H9 (cell line): ENCODE results near the gene DPH6. TPM values are rescaled to one million over a fixed set of nuclear protein-coding genes. Genes with fewer than 3 reads are reported as not detected.
A peak's percentile ranks its signal among the peaks of the same experiment; 100 is the strongest.

ENCODE experiments used
- DNase-seq: peaks from one replicate; pipeline ENCODE4 v3.0.0-alpha.2; 2017
- H2AFZ ChIP-seq: one replicate; pipeline ENCODE4 v1.6.1; 2013; ENCODE audit warnings: mild to moderate bottlenecking, low read length, control low read depth, moderate library complexity
- H2AK5ac ChIP-seq: 2 replicates; pipeline ENCODE4 v1.6.1; 2013; ENCODE audit warnings: low read length, control low read depth, mixed read lengths; ENCODE audit not compliant: insufficient read length
- H2BK120ac ChIP-seq: one replicate; pipeline ENCODE4 v1.6.1; 2013; ENCODE audit warnings: low read depth, mild to moderate bottlenecking, low read length, control low read depth, inconsistent platforms; ENCODE audit not compliant: poor library complexity, severe bottlenecking
- H2BK12ac ChIP-seq: 2 replicates; pipeline ENCODE4 v1.6.1; 2013; ENCODE audit warnings: low read length, control low read depth, mixed read lengths, low read depth; ENCODE audit not compliant: insufficient read length
- H2BK15ac ChIP-seq: 2 replicates; pipeline ENCODE4 v1.6.1; 2013; ENCODE audit warnings: low read depth, low read length, control low read depth
- H2BK20ac ChIP-seq: one replicate; pipeline ENCODE4 v1.6.1; 2013; ENCODE audit warnings: low read depth, mild to moderate bottlenecking, low read length, control low read depth, inconsistent platforms; ENCODE audit not compliant: poor library complexity, severe bottlenecking
- H2BK5ac ChIP-seq: 2 replicates; pipeline ENCODE4 v1.6.1; 2013; ENCODE audit warnings: low read length, control low read depth, mixed read lengths; ENCODE audit not compliant: insufficient read length
- H3K14ac ChIP-seq: 2 replicates; pipeline ENCODE4 v1.6.1; 2013; ENCODE audit warnings: low read length, control low read depth; ENCODE audit not compliant: insufficient read depth
- H3K18ac ChIP-seq: 2 replicates; pipeline ENCODE4 v1.6.1; 2013; ENCODE audit warnings: low read depth, mild to moderate bottlenecking, mixed read lengths, low read length, control low read depth; ENCODE audit not compliant: insufficient read length
- H3K23ac ChIP-seq: 2 replicates; pipeline ENCODE4 v1.6.1; 2013; ENCODE audit warnings: low read length, control low read depth, mixed read lengths, low read depth; ENCODE audit not compliant: insufficient read length
- H3K23me2 ChIP-seq: 2 replicates; pipeline ENCODE4 v1.6.1; 2013; ENCODE audit warnings: low read depth, mild to moderate bottlenecking, mixed read lengths, low read length, control low read depth; ENCODE audit not compliant: insufficient read length, poor library complexity, severe bottlenecking
- H3K27ac ChIP-seq: 2 replicates; pipeline ENCODE4 v1.5.1; 2013; ENCODE audit warnings: low read length, control low read depth, mixed read lengths, low read depth; ENCODE audit not compliant: insufficient read length
- H3K27me3 ChIP-seq: 2 replicates; pipeline ENCODE4 v1.6.1; 2013; ENCODE audit warnings: low read length, control low read depth, inconsistent platforms; ENCODE audit not compliant: insufficient read depth
- H3K4ac ChIP-seq: 2 replicates; pipeline ENCODE4 v1.6.1; 2013; ENCODE audit warnings: low read depth, mild to moderate bottlenecking, control low read depth, inconsistent platforms, low read length, moderate library complexity
- H3K4me1 ChIP-seq: 2 replicates; pipeline ENCODE4 v1.6.1; 2013; ENCODE audit warnings: low read length, control low read depth, inconsistent platforms; ENCODE audit not compliant: insufficient read depth
- H3K4me2 ChIP-seq: 2 replicates; pipeline ENCODE4 v1.6.1; 2013; ENCODE audit warnings: low read length, control low read depth, mixed read lengths; ENCODE audit not compliant: insufficient read length, insufficient read depth
- H3K56ac ChIP-seq: 2 replicates; pipeline ENCODE4 v1.6.1; 2013; ENCODE audit warnings: low read depth, mild to moderate bottlenecking, mixed read lengths, low read length, control low read depth; ENCODE audit not compliant: insufficient read length
- H3K79me1 ChIP-seq: 2 replicates; pipeline ENCODE4 v1.6.1; 2013; ENCODE audit warnings: low read depth, mild to moderate bottlenecking, moderate library complexity, low read length, control low read depth, inconsistent platforms; ENCODE audit not compliant: insufficient read depth, poor library complexity, severe bottlenecking
- H3K79me2 ChIP-seq: 2 replicates; pipeline ENCODE4 v1.6.1; 2013; ENCODE audit warnings: low read length, control low read depth, inconsistent platforms; ENCODE audit not compliant: insufficient read depth
- H3K9ac ChIP-seq: 2 replicates; pipeline ENCODE4 v1.6.1; 2013; ENCODE audit warnings: low read length, control low read depth, mixed read lengths; ENCODE audit not compliant: insufficient read length; ENCODE audit errors: extremely low read depth
- H3K9me3 ChIP-seq: one replicate; pipeline ENCODE4 v1.6.1; 2013; ENCODE audit warnings: low read depth, low read length, inconsistent platforms; ENCODE audit not compliant: control insufficient read depth
- H3T11ph ChIP-seq: one replicate; pipeline ENCODE4 v1.6.1; 2013; ENCODE audit warnings: mild to moderate bottlenecking, low read length, control low read depth, inconsistent platforms
- H4K20me1 ChIP-seq: one replicate; pipeline ENCODE4 v1.6.1; 2013; ENCODE audit not compliant: control insufficient read depth, insufficient read length, insufficient read depth
- H4K5ac ChIP-seq: 2 replicates; pipeline ENCODE4 v1.6.1; 2013; ENCODE audit warnings: low read depth, mild to moderate bottlenecking, mixed read lengths, low read length, control low read depth; ENCODE audit not compliant: insufficient read length
- H4K8ac ChIP-seq: replicated peaks from 2 replicates; pipeline ENCODE4 v1.6.1; 2013; ENCODE audit warnings: low read length, control low read depth, mixed read lengths, low read depth; ENCODE audit not compliant: insufficient read length
- H4K91ac ChIP-seq: 2 replicates; pipeline ENCODE4 v1.6.1; 2013; ENCODE audit warnings: low read depth, mild to moderate bottlenecking, moderate library complexity, mixed read lengths, low read length, control low read depth; ENCODE audit not compliant: insufficient read length
- H3K27ac Mint-ChIP-seq, 3 experiments: 2 replicates in 2 of 3; 3 replicates in 1 of 3; pipeline ENCODE4 v1.8.0; 2020 to 2021; ENCODE audit warnings: mixed read lengths in 3 of 3, mild to moderate bottlenecking in 1 of 3, moderate library complexity in 1 of 3
- H3K27me3 Mint-ChIP-seq: 2 replicates; pipeline ENCODE4 v1.8.0; 2021; ENCODE audit warnings: low read depth, mild to moderate bottlenecking, moderate library complexity, mixed read lengths
- H3K36me3 Mint-ChIP-seq, 3 experiments: 2 replicates in 2 of 3; 3 replicates in 1 of 3; pipeline ENCODE4 v1.8.0; 2020 to 2021; ENCODE audit warnings: low read depth in 3 of 3, mixed read lengths in 3 of 3; ENCODE audit not compliant: insufficient read depth in 1 of 3
- H3K4me1 Mint-ChIP-seq, 2 experiments: 2 replicates each; pipeline ENCODE4 v1.8.0; 2020; ENCODE audit warnings: mixed read lengths in 2 of 2
- H3K4me3 Mint-ChIP-seq, 2 experiments: 2 replicates in 1 of 2; 3 replicates in 1 of 2; pipeline ENCODE4 v1.8.0; 2020 to 2021; ENCODE audit warnings: mild to moderate bottlenecking in 2 of 2, mixed read lengths in 2 of 2, moderate library complexity in 1 of 2
- H3K9me3 Mint-ChIP-seq, 2 experiments: 2 replicates in 1 of 2; 3 replicates in 1 of 2; pipeline ENCODE4 v1.8.0; 2020; ENCODE audit warnings: mild to moderate bottlenecking in 2 of 2, mixed read lengths in 2 of 2, moderate library complexity in 1 of 2
- CTCF ChIP-seq: fragments of 200-600 bp; sonication (generic); conservative IDR thresholded peaks from 3 replicates; pipeline ENCODE4 v1.8.0; 2021; ENCODE audit warnings: antibody characterized with exemption, mild to moderate bottlenecking
- WGBS: extraction: QIAGEN DNeasy Blood & Tissue Kit; methylation state at CpG from one replicate; pipeline ENCODE4 v1.1.7; 2013; ENCODE audit warnings: missing lambda C conversion rate, low lambda C conversion rate, mixed read lengths; ENCODE audit not compliant: insufficient read length; ENCODE audit errors: extremely low coverage; 5-methylcytosine and 5-hydroxymethylcytosine counted together
- total RNA-seq: library from RNA; stranded (reverse); gene quantifications from 2 replicates; pipeline ENCODE4 v1.2.1, GENCODE V29; 2021

Gene DPH6
- total RNA-seq, 1 experiment from 2014 or later, result 42.0 TPM

- no peaks in the 10 kb centered on the region for H3K27me3 ChIP-seq
- no peak overlapping the region for H3K4ac ChIP-seq
- H3K79me1 ChIP-seq, result no peaks in the 10 kb centered on the region
- Mint-ChIP-seq H3K27ac (peak overlapping the region in 1 of 3 experiments; percentile 17; a peak in 1 of 7 replicates), H3K9me3 (no peaks in the 10 kb centered on the region), H3K27me3 (no peaks in the 10 kb centered on the region), H3K4me3 (no peak overlapping the region), H3K36me3 (no peaks in the 10 kb centered on the region), H3K4me1 (no peaks in the 10 kb centered on the region)
- no peak overlapping the region for H4K5ac ChIP-seq
- H2BK12ac ChIP-seq, result no peak overlapping the region
- H3K4me1 ChIP-seq, result no peaks in the 10 kb centered on the region
- H3K56ac ChIP-seq, result no peak overlapping the region
- no peak overlapping the region for H2BK5ac ChIP-seq
- no peak overlapping the region for H3K18ac ChIP-seq
- H2AK5ac ChIP-seq, result no peak overlapping the region
- H4K8ac ChIP-seq, result no peak overlapping the region
- H2BK15ac ChIP-seq, result no peak overlapping the region
- DNase-seq, result no peak
- H2BK20ac ChIP-seq, result no peak overlapping the region
- no peak overlapping the region for H3K4me2 ChIP-seq
- H3K23ac ChIP-seq, result no peak overlapping the region
- H4K20me1 ChIP-seq, result no peaks in the 10 kb centered on the region
- TF ChIP-seq CTCF, result no peak
- H3K27ac ChIP-seq, result no peak overlapping the region
- H4K91ac ChIP-seq, result no peak overlapping the region
- no peaks in the 10 kb centered on the region for H3K9me3 ChIP-seq
- no peak overlapping the region for H3T11ph ChIP-seq
- no CpG with 5 or more reads among the region's 7 CpGs for WGBS
- no peak overlapping the region for H3K9ac ChIP-seq
- no peak overlapping the region for H2BK120ac ChIP-seq
- no peaks in the 10 kb centered on the region for H3K79me2 ChIP-seq
- no peak overlapping the region for H2AFZ ChIP-seq
- no peak overlapping the region for H3K14ac ChIP-seq
- H3K23me2 ChIP-seq, result no peaks in the 10 kb centered on the region
Observed at GRCh38 chr15:35470441-35470840, 75.5 kb downstream of the DPH6 start.
